Measurements from ENCODE around the gene USP6.
"Not testable (repeated sequence)": the region's sequence is repeated elsewhere in the genome, so short reads cannot be mapped to it uniquely, and the experiment has no call there.

GRCh38 chr17:5124896-5125295 is 9.1 kb downstream of the USP6 start:
- TF ChIP-seq CTCF, POLR2AphosphoS5, POLR2A (IDR thresholded peaks at IDR 0.05): not testable (repeated sequence)

All from upper lobe of left lung (tissue), 4 donors.